HG03565 (cell line): Measurements from ENCODE around the gene ENPP6.
"Not testable (repeated sequence)": the region's sequence is repeated elsewhere in the genome, so short reads cannot be mapped to it uniquely, and the experiment has no call there.

Source experiments
- ATAC-seq: cut with Tn5 transposase; IDR thresholded peaks from one replicate; pipeline ENCODE4 v1.9.1; 2021; ENCODE audit warnings: mild to moderate bottlenecking, moderate library complexity; ENCODE audit not compliant: unreplicated experiment

The ENPP6 gene

DNA sequence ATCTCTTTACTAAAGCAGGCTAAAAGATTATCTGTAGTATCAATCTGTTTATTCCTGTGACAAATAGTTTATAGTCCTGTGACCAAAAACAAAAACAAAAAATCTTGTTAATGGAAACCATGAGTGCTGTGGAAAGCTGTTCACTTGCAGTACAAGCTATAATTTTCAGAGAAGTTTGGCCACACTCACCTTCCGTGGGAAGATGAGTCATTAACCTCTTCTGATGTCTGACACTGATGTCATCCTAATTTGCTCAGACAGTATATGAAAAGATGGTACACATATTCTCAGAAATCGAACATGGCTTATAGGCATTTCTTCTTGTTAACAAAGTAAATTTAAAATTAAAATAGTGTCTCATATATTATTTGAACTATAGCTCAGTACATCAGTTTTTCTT, 19.9 kb upstream of the ENPP6 start:
- ATAC-seq = no peak

- no peak for ATAC-seq
These were observed 17.9 kb upstream of the ENPP6 start for GRCh38 chr4:184235526-184235925.

DNA sequence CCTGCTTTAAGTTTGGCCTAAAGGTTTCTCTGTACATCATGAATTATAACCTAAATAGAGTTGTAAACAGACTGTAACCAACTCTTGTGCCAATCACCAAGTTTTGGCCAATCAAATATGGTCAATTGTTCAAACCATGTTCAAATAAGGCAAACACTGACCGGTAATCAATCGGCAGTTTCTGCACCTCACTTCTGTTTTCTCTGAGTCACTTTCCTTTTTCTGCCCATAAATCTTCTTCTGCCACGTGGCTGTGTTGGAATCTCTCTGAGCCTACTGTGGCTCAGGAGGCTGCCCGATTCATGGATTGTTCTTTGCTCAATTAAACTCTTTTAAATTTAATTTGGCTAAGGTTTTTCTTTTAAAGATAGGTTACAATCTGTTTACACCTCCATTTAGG, 16.5 kb upstream of the ENPP6 start:
- ATAC-seq = no peak

GRCh38 chr4:184232975-184233374, 15.3 kb upstream of the ENPP6 start:
- ATAC-seq = no peak

DNA sequence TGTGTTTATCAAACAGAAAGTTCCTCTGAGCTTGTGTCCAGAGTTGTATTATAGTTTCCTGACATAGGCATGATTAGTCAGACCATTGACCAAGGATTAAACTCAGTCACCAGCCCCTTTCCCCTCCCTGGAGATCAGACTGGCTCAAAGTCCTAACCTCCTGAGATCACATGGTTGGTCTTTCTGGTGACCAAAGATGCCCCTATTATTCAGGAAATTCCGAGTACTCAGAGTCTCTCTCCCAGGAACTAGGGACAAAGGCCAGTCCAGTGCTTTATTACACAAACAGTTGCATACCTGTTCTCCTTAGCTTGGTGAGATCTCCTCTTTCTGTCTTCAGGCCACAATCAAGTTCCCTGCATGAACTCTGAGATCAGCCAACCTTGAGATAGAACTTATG, 14.5 kb upstream of the ENPP6 start:
- ATAC-seq = no peak

DNA sequence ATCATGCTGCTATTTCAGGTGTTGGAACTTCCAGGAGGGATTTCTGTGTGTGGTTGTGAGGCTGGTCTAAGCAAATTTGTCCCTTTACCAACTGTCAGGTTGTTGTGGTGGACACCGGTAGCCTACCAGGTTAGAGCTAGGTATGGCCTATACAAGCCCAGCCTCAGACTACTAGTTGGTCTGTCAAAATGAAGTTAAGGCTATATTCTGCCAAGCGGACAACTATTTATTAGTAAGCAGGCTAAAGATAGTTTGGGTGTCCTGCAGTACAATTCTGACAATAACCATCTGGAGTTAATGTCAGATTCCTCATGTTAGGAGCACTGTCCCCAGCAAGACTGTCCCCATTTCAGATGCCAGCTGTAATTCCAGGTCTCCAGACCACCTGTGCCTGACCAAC, 13.9 kb upstream of the ENPP6 start:
- ATAC-seq = no peak

DNA sequence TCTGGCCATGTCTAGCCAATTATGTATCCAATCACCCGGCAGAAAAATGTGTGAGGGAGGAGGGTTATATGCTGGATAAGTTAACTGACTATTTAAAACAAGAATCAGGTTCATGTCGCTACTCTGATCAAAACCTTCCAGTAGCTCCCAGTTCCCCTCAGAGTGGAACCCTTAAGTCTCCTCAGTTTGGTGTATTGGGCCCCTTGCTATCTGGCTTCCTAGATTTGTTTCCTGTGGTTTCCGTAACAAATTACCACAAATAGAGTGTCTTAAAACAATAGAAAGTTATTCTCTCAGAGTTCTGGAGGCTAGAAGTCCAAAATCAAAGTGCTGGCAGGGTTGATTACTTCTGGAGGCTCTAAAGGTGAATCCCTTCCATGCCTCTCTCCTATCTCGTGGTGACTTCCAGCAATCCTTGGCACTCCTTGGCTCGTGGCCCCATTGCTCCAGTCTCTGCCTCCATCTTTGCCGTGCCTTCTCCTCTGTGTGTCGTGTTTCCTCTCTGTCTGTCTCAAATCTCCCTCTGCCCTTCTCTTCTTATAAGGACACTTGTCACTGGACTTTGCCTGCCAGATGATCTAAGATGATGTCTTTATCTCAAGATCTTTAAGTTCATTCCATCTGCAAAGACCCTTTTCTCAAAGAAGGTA, 10.5 kb upstream of the ENPP6 start:
- no peak for ATAC-seq

DNA sequence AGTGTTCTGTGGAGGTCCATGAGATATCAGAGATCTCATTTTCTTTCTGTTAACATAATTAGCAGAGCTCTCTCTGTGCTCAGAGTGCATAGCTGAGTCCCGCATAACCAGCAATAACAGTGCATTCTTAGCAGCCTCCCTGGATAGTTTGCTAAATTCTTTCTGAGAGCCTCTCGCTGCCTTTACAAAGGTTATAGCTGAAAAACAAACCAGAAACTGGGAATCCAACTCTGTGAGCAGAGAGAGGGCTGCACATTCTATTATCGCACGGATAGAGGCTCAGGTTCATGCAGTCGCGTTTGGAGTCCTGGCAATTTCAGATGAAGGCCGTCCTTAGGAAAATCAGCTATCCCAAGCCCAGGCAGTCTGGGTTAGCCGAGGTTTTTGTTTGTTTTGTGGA, 1.2 kb downstream of the ENPP6 start:
- no peak for ATAC-seq

GRCh38 chr4:184215709-184216328, 1.9 kb downstream of the ENPP6 start:
- no peak for ATAC-seq

DNA sequence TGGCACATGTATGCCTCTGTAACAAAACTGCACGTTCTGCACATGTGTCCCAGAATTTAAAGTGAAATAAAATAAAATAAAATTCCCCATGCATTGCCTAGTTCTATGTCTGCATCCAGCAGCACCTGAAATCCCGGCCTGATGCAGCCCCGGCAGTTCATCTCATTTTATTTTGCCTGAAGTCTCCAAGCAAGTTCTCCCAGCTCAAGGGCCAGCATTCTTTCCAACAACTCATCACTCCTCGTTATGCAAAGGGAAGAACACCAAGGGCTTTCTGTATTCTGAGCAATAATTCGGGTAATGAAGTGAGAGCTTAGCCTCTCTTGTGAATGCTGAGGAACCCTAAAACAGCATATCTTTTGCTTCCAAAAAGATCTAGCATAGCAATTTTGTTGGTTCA, 2.7 kb downstream of the ENPP6 start:
- no peak for ATAC-seq

GRCh38 chr4:184207734-184208607, 9.7 kb downstream of the ENPP6 start:
- ATAC-seq = not testable (repeated sequence)

DNA sequence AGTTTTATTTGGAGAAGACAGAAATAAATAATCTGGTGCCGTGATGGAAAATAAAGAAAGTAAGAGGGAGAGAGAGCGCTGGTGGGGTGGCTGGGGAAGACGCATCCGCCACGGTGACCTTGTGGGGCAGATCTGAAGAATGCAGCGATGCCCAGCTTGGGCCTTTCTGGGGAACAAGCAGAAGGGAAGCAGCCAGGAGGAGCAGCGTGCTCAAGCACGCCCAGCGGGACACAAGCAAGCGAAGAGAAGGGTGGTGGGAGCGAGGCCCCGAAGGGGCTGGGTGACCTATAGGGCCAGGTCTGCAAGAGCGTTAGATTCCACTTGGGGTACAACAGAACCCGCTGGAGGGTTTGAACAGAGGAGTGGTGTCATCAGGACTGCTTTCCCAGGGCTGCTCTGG, 12.4 kb downstream of the ENPP6 start:
- ATAC-seq = no peak

DNA sequence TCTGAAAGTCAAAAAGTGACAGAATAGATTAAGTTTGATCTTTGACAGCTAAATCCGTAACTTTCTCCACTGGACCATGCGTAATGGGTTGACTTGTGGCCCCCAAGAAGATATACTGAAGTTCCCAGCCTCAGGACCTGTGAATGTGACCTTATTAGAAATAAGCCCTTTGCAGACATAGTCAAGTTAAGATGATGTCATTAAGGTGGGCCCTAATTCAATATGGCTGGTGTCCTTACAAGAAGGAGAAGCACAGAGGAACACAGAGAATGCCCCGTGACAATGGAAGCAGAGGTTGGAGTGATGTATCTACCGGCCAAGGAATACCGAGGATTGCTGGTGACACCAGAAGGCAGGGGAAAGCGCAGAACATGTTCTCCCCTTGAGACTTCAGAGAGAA, 14.4 kb downstream of the ENPP6 start:
- ATAC-seq = no peak

- no peak for ATAC-seq
These were observed 16.5 kb downstream of the ENPP6 start for GRCh38 chr4:184201179-184201578.

GRCh38 chr4:184200296-184200695, 17.4 kb downstream of the ENPP6 start:
- no peak for ATAC-seq

- no peak for ATAC-seq
These were observed 17.9 kb downstream of the ENPP6 start for GRCh38 chr4:184199780-184200179.

- ATAC-seq = no peak
These were observed 19.5 kb downstream of the ENPP6 start for GRCh38 chr4:184198190-184198589.

DNA sequence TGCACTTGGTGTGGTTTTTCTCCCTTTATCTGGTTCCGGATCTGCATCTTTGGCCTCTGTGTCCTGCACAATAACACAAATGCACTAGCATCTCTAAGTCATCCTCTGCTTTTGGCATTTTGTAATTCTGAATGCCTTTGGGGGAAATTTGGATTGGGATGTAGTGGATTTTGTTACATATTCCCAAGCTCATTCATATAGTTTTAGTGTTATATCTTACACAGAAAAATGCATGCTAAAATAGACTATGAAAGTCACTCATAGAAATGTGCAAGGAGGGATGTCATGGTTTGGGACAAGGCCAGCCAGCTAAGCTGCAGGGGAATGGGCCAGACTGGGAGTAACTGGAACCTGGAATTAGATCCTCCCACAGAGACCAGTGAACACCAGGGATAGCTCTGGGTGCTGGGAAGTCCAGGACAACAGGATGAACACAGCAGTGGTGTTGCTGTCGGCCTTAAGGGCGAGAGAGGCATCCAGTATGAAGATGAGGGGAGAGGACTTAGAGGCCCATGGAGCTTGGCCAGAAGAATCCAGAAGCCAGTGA, 20.1 kb downstream of the ENPP6 start:
- no peak for ATAC-seq

- no peak for ATAC-seq
These were observed 20.8 kb downstream of the ENPP6 start for GRCh38 chr4:184196730-184197385.

- ATAC-seq = no peak
These were observed 23.8 kb downstream of the ENPP6 start for GRCh38 chr4:184193556-184194525.
